Sigmoid colon (tissue), 7 donors: ENCODE data around the gene PKHD1. TPM values are rescaled to one million over a fixed set of nuclear protein-coding genes. Genes with fewer than 3 reads are reported as not detected.

Experiments used
- DNase-seq: peaks from one replicate; pipeline ENCODE4 v3.0.0-alpha.2; 2019
- H3K27ac ChIP-seq, 4 donors: fragments of 200-600 bp; sonication (generic); one replicate each; pipeline ENCODE4 v1.5.1; 2016 to 2019; ENCODE audit warnings: mild to moderate bottlenecking in 1 of 4
- H3K27me3 ChIP-seq, 3 donors: fragments of 200-600 bp; sonication (generic); one replicate each; pipeline ENCODE4 v1.5.1; 2019; ENCODE audit warnings: mild to moderate bottlenecking in 1 of 3
- H3K36me3 ChIP-seq, 4 donors: fragments of 200-600 bp; sonication (generic); one replicate each; pipeline ENCODE4 v1.5.1; 2016 to 2019
- H3K4me1 ChIP-seq, 4 donors: fragments of 200-600 bp; sonication (generic); one replicate each; pipeline ENCODE4 v1.5.1; 2017 to 2019
- H3K4me3 ChIP-seq, 4 donors: fragments of 200-600 bp; sonication (generic); one replicate each; pipeline ENCODE4 v1.5.1; 2017 to 2019; ENCODE audit warnings: mild to moderate bottlenecking in 2 of 4, moderate library complexity in 1 of 4
- H3K9me3 ChIP-seq, 4 donors: fragments of 200-600 bp in 3 of 4; sonication (generic) in 3 of 4; one replicate each; pipeline versions ENCODE4 v1.5.1 to v1.6.1; 2013 to 2019
- EP300 ChIP-seq, 4 donors: sonication (generic); formaldehyde crosslinking; IDR thresholded peaks; one replicate each; pipeline ENCODE4 v1.6.1; 2017; ENCODE audit warnings: antibody characterized with exemption in 4 of 4
- POLR2A ChIP-seq, 2 donors: fragments of 450-650 bp; IDR thresholded peaks; one replicate each; pipeline ENCODE4 v1.6.1; 2016; ENCODE audit warnings: antibody characterized with exemption in 2 of 2, mild to moderate bottlenecking in 2 of 2, moderate library complexity in 2 of 2
- POLR2AphosphoS5 ChIP-seq, 4 donors: sonication (generic); formaldehyde crosslinking; IDR thresholded peaks; one replicate each; pipeline ENCODE4 v1.6.1; 2017; ENCODE audit warnings: antibody characterized with exemption in 4 of 4
- WGBS, 2 donors: extraction: QIAGEN DNeasy Blood & Tissue Kit; methylation state at CpG; one replicate each; pipeline ENCODE4 v1.1.7; 2013; 5-methylcytosine and 5-hydroxymethylcytosine counted together
- intact Hi-C: fragments of 100-400 bp; cut with DNase I; formaldehyde crosslinking; loops from one replicate; pipeline ENCODE4 v1.15.1; 2023
- polyA plus RNA-seq, 3 donors: library from polyadenylated mRNA; stranded (reverse); fragments of 200-250 nt; gene quantifications; one replicate each; pipeline ENCODE4 v1.2.3, GENCODE V29; 2013
- total RNA-seq, 4 donors: library from RNA; depleted of rRNA; stranded (reverse); fragments of >200 nt; gene quantifications; one replicate each; pipeline ENCODE4 v1.1.0, GENCODE V29; 2016
- TF ChIP-seq, protein P1 (sequence below), 4 experiments: fragments of 450-650 bp in 3 of 4; fragments of 200-600 bp in 1 of 4; IDR thresholded peaks; one replicate each; pipeline ENCODE4 v1.5.1; 2016 to 2019; ENCODE audit warnings: antibody characterized with exemption in 4 of 4, mild to moderate bottlenecking in 3 of 4, moderate library complexity in 2 of 4
- donor health status: healthy with polysubstance abuse.
- donor health status: Bipolar disorder and iron deficiency.
- donor health status: healthy.

PKHD1 gene
- total and polyA plus RNA-seq, 7 donors = under 0.01 to 0.66 (median under 0.01) TPM; not detected in 2

DNA sequence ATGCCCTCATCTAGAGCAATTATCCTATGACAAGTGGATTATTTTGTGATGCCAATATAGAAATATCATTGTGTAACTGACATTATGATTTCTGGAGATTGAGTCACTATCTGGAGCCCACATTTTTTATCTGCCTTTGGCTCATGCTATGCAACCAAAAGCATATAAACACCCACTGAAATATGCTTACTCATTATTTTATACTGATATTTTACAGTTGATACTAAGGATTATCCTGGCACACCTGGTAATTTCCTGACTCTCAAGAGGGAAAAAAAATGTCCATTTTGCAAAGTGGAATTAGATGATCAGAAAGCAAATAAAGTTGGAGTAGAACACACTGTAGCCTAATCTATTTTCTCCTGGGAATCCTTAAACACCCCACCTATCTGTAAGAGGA is 154.5 kb downstream of the PKHD1 start:
- DNase-seq = no peak
- Histone ChIP-seq H3K4me1 (no peaks in the 10 kb centered on the region), H3K27ac (no peak overlapping the region), H3K36me3 (no peaks in the 10 kb centered on the region), H3K27me3 (no peaks in the 10 kb centered on the region), H3K9me3 (no peaks in the 10 kb centered on the region), H3K4me3 (no peak overlapping the region)
- TF ChIP-seq, protein P1, sequence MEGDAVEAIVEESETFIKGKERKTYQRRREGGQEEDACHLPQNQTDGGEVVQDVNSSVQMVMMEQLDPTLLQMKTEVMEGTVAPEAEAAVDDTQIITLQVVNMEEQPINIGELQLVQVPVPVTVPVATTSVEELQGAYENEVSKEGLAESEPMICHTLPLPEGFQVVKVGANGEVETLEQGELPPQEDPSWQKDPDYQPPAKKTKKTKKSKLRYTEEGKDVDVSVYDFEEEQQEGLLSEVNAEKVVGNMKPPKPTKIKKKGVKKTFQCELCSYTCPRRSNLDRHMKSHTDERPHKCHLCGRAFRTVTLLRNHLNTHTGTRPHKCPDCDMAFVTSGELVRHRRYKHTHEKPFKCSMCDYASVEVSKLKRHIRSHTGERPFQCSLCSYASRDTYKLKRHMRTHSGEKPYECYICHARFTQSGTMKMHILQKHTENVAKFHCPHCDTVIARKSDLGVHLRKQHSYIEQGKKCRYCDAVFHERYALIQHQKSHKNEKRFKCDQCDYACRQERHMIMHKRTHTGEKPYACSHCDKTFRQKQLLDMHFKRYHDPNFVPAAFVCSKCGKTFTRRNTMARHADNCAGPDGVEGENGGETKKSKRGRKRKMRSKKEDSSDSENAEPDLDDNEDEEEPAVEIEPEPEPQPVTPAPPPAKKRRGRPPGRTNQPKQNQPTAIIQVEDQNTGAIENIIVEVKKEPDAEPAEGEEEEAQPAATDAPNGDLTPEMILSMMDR (IDR thresholded peaks at IDR 0.05) = no peak
- TF ChIP-seq EP300 (IDR thresholded peaks at IDR 0.05) = no peak
- TF ChIP-seq POLR2AphosphoS5 (IDR thresholded peaks at IDR 0.05) = no peak
- no peak for TF ChIP-seq POLR2A (IDR thresholded peaks at IDR 0.05)
- intact Hi-C loops = no loop called here

DNA sequence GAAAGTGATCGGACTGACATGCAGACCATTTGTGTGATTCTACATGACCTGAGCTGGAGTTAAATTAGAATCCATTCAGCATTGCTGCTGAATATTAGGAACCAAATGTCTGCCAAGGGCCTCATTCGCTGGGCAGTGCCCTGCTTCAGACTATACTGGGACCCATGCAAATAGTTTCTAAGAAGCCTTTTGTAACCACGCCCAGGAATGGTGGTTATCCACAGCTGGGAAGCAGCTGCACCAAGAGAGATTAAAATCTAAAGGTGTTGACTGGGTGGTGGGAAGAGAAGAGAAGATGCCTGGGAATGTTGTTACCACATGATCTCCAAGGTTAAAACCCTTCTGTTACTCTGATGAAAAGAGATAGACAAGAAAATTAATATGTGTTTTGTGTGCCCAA is 156.8 kb downstream of the PKHD1 start:
- intact Hi-C loops = no loop called here

DNA sequence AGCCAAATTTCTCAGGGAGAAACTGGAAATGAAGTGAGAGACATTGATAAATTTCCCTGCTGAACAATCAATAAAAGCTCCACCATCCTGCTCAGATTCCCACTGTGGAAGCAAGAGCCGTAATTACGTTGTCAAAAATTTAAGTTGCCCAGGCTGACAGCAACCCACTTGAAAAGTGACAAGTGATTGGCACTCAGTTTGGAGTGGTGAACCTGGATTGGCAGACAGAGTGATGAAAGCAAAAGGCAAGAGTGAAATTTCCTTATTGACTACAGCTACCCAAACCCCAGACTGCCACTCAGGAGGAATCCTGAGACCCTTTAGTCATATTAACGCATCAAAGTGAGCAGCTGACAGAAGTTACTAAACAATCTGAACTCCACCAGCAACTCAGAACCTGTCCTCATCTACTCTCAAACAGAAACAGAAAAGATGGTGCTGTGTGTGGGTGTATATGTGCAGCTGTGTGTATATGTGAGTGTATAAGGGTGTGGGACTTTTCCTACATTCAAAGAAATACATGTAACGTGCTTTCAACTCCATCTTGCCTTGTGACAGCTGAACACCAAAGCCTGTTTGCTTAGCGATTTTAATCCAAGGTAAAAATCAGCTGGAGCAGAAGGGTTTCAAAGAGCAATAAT is 157.4 kb downstream of the PKHD1 start:
- Histone ChIP-seq H3K4me3 (no peak overlapping the region), H3K27ac (no peak overlapping the region), H3K27me3 (no peaks in the 10 kb centered on the region), H3K9me3 (no peaks in the 10 kb centered on the region), H3K36me3 (no peaks in the 10 kb centered on the region), H3K4me1 (no peaks in the 10 kb centered on the region)
- intact Hi-C loops = no loop called here
- TF ChIP-seq EP300 (IDR thresholded peaks at IDR 0.05) = no peak
- no peak for TF ChIP-seq POLR2A (IDR thresholded peaks at IDR 0.05)
- TF ChIP-seq, protein P1 (IDR thresholded peaks at IDR 0.05) = no peak
- no peak for TF ChIP-seq POLR2AphosphoS5 (IDR thresholded peaks at IDR 0.05)
- no peak for DNase-seq
- 90 to 93% methylated on average over 5 of the region's 5 CpGs for WGBS, 2 donors

More for the DNA sequence above, 156.8 kb downstream of the PKHD1 start:
- H3K36me3 ChIP-seq = no peaks in the 10 kb centered on the region
- no peak for DNase-seq
- H3K27ac ChIP-seq = no peak overlapping the region
- H3K4me1 ChIP-seq = no peaks in the 10 kb centered on the region
- 90 to 91% methylated on average over 3 of the region's 3 CpGs for WGBS, 2 donors
- TF ChIP-seq, protein P1 (IDR thresholded peaks at IDR 0.05) = no peak
- TF ChIP-seq POLR2A (IDR thresholded peaks at IDR 0.05) (no peak), EP300 (IDR thresholded peaks at IDR 0.05) (no peak), POLR2AphosphoS5 (IDR thresholded peaks at IDR 0.05) (no peak)
- no peaks in the 10 kb centered on the region for H3K9me3 ChIP-seq
- no peak overlapping the region for H3K4me3 ChIP-seq
- H3K27me3 ChIP-seq = no peaks in the 10 kb centered on the region

DNA sequence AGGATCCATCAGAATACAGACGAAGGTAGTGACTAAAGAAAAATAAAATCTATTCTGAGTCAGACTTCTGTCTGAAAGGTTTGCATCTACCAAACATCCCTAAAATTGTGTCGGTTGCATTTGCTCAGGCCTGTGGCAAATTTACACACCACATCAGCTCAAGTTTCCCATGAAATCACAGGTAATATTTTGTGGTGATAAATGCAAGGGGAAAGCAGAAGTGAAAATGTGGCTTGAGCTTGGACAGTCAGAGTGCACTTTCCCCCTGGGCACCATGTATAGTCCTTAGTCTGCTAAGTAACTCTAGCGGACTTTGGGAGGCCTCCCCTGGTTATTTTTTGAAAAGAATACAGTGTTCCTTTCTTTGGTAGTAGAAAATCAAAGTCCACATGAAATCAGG is 159.1 kb downstream of the PKHD1 start:
- no peaks in the 10 kb centered on the region for H3K27me3 ChIP-seq
- intact Hi-C loops = no loop called here
- 67 to 77% methylated on average over 3 of the region's 3 CpGs for WGBS, 2 donors

More for the DNA sequence above, 159.1 kb downstream of the PKHD1 start:
- H3K27ac ChIP-seq = no peak overlapping the region
- TF ChIP-seq POLR2AphosphoS5 (IDR thresholded peaks at IDR 0.05) (no peak), EP300 (IDR thresholded peaks at IDR 0.05) (no peak), POLR2A (IDR thresholded peaks at IDR 0.05) (no peak)
- TF ChIP-seq, protein P1 (IDR thresholded peaks at IDR 0.05) = no peak
- no peaks in the 10 kb centered on the region for H3K4me1 ChIP-seq
- H3K36me3 ChIP-seq = no peaks in the 10 kb centered on the region
- no peak for DNase-seq
- no peaks in the 10 kb centered on the region for H3K9me3 ChIP-seq
- no peak overlapping the region for H3K4me3 ChIP-seq
